Omental fat pad (tissue), 4 donors: ENCODE data around the gene CRYBA1. TPM values are rescaled to one million over a fixed set of nuclear protein-coding genes. Genes with fewer than 3 reads are reported as not detected.
A peak's percentile ranks its signal among the peaks of the same experiment; 100 is the strongest.

Source experiments
- ATAC-seq: fragments of 150-250 bp; one replicate; pipeline ENCODE4 v1.9.1; 2016; ENCODE audit warnings: mild to moderate bottlenecking, moderate library complexity; ENCODE audit not compliant: low FRiP score
- DNase-seq: peaks from one replicate; pipeline ENCODE4 v3.0.0-alpha.2; 2019; ENCODE audit warnings: low spot score
- total RNA-seq, 4 donors: library from RNA; depleted of rRNA; stranded (reverse); fragments of >200 nt; gene quantifications; one replicate each; pipeline ENCODE4 v1.1.0, GENCODE V29; 2016
- TF ChIP-seq, protein P1 (sequence below), 3 donors: fragments of 450-650 bp; IDR thresholded peaks; one replicate each; pipeline ENCODE4 v1.5.1; 2016 to 2017; ENCODE audit warnings: antibody characterized with exemption in 3 of 3, mild to moderate bottlenecking in 3 of 3, moderate library complexity in 2 of 3

The CRYBA1 gene
- total RNA-seq, 4 donors from 2014 or later: not detected

DNA sequence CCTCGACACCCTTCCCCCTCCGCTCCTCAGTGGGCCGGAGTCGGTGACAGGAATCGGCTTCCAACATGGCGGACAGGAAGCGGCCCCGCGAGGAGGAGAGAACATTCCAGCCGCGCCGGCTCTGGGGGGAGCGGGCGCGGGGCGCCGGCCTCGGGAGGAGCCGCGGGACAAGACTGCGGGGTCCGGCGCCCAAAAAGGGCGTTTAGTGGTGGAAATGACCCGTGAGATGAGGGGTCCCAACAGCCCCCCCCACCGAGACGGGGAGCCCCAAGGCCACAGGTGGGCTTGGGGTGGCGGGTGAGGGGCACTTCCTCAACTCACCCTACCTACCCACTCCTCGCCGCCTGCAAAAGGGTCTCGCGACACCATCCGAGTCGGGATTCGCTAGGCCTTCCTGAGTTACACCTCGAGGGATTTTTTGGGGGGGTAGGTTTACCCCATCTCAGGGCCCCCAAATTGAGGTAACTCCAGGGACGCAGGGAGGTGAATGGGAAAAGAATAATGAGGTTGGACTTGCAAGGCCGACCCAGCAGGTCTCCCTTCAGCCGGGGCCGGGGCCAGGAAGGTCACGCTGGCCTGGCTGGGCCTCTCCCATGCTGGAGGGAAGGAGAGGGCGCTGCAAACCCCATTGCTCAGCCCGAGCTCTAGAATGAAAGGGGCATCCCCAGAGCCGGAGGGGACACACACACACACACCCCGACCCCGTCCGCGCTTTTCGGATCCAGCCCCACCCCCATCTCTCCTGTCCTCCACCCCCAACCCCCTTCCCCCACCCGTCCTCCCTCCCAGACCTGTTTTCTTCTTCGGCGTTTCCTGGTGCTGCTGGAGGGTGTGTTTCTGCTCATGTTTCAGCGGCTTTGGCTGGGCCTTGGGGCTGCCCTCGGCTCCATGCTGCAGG is 46.6 kb downstream of the CRYBA1 start:
- DNase-seq (peak; percentile 31), ATAC-seq (peak; percentile 20)
- TF ChIP-seq, protein P1, sequence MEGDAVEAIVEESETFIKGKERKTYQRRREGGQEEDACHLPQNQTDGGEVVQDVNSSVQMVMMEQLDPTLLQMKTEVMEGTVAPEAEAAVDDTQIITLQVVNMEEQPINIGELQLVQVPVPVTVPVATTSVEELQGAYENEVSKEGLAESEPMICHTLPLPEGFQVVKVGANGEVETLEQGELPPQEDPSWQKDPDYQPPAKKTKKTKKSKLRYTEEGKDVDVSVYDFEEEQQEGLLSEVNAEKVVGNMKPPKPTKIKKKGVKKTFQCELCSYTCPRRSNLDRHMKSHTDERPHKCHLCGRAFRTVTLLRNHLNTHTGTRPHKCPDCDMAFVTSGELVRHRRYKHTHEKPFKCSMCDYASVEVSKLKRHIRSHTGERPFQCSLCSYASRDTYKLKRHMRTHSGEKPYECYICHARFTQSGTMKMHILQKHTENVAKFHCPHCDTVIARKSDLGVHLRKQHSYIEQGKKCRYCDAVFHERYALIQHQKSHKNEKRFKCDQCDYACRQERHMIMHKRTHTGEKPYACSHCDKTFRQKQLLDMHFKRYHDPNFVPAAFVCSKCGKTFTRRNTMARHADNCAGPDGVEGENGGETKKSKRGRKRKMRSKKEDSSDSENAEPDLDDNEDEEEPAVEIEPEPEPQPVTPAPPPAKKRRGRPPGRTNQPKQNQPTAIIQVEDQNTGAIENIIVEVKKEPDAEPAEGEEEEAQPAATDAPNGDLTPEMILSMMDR (IDR thresholded peaks at IDR 0.05): no peak

DNA sequence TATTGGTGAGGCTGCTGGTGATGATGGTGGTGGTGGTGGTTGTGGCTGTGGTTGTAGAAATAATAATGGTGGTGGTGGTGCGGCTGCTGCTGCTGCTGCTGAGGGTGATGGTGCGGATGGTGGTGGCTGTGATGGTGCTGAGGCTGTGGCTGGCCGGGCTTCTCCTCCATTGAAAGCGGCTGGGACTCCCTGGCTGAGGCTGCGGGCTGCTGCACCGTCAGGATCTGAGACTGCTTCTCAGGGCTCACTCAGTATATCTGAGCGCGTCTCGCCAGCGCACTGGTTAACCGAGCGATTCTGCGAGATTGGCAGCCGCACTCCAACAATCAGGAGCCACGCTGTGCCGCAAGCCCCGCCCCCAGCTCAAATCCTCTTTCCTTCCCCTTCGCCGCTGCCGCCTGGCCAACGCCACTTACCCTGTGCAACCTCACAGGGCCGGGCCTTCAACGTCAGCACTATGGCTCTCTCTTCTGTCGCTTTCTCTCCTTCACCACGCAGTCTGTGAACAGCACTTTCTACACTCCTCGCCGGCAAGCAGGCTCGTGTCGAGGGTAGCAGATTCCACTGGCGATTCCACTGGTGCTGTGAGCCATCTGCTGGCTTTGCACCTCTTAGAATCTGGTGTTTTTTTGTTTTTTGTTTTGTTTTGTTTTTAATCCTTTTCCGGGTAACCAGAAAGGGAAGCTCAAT is 47.4 kb downstream of the CRYBA1 start, which contains the start of gene NUFIP2:
Gene NUFIP2, minus strand, starts transcription at position 259 of the 690 bp plus-strand sequence. Its CDS starts 89 bp downstream, at position 170.
- TF ChIP-seq, protein P1 (IDR thresholded peaks at IDR 0.05): no peak
- DNase-seq: peak; percentile 92
- peak; percentile 94 for ATAC-seq

DNA sequence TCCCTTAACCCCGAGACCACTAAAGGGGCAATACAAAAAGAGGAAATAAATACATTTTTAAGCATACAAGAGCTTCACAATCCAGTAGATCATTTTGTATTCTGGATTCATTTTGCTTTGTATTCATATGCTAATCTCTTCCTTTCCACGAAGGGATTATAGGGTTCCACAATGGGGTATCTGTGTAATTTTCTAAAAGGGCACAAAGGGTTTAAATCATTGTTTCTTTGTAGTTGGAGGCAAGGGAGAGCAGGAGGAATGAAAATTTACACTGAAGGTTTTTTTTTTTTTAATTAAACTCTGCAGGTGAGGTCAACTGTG is 47.9 kb downstream of the CRYBA1 start:
- ATAC-seq (no peak), DNase-seq (no peak)
- TF ChIP-seq, protein P1 (IDR thresholded peaks at IDR 0.05): no peak

DNA sequence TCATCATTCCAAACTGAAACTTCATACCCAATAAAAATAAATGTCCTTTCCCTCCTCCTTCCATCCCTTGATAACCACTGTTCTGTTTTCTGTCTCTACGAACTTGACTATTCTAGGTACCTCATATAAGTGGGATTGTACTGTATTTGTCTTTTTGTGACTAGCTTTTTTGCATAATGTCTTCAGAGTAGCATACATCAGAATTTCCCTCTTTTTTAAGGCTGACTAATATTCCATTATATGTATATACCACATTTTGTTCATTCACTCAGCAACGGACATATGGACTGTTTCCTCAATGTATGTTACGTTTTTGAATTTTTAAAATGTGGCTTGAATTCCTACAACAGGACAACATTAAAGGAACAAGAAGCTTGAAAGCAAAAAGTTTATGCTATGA is 48.8 kb downstream of the CRYBA1 start:
- TF ChIP-seq, protein P1 (IDR thresholded peaks at IDR 0.05): no peak
- DNase-seq (no peak), ATAC-seq (no peak)

DNA sequence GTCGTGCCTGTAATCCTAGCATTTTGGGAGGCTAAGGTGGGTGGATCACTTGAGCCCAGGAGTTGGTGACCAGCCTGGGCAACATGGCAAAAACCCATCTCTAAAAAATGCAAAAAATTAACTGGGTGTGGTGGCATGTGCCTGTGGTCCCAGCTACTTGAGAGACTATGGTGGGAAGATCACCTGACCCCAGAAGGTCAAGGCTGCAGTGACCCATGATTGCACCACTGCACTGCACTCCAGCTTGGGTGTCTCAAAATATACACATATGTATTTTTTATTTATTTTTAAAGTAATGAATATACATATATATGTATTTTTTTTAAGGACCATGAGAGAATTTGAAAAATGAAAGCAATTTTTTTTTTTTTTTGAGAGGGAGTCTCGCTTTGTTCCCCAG is 52.4 kb downstream of the CRYBA1 start:
- no peak for ATAC-seq
- no peak for DNase-seq
- TF ChIP-seq, protein P1 (IDR thresholded peaks at IDR 0.05): no peak

DNA sequence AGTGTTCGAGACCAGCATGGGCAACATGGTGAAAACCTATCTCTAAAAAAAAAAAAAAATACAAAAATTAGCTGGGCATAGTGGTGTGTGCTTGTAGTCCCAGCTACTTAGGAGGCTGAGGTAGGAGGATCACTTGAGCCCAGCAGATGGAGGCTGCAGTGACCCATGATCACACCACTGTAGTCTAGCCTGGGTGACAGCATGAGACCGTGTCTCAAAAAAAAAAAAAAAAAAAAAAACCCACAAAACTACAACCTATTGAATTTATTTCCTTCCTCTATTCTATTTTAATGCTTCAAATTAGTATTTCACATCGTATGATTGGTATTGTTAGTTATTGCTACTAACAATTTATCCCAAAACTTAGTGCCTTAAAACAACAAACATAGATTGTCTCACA is 56.7 kb downstream of the CRYBA1 start:
- DNase-seq (no peak), ATAC-seq (no peak)
- TF ChIP-seq, protein P1 (IDR thresholded peaks at IDR 0.05): no peak

Other genes with a start within 250 kb of the CRYBA1 start
- gene SEZ6, start 240.8 kb upstream of the CRYBA1 start, total RNA-seq: not detected
- gene PIPOX, start 203.7 kb upstream of the CRYBA1 start, total RNA-seq: 1 to 10 TPM in 2 of 4 donors, under 1 TPM in 2; 0.82 to 4.9 (median 1.6) TPM
- 10 to 100 TPM; 33.1 to 99.0 (median 50.6) TPM for gene MYO18A, start 66.5 kb upstream of the CRYBA1 start, total RNA-seq
- 10 to 100 TPM; 36.5 to 62.3 (median 44.2) TPM for gene NUFIP2, start 47.3 kb downstream of the CRYBA1 start, total RNA-seq
- 10 to 100 TPM; 60.3 to 84.2 (median 64.3) TPM for gene TAOK1, start 143.5 kb downstream of the CRYBA1 start, total RNA-seq